Measurements from ENCODE around the gene ARFGAP1. TPM values are rescaled to one million over a fixed set of nuclear protein-coding genes. Genes with fewer than 3 reads are reported as not detected.
A peak's percentile ranks its signal among the peaks of the same experiment; 100 is the strongest.

ARFGAP1 gene
- total and polyA plus RNA-seq, 2 of the 8 experiments (the other 6 are each of a cell fraction or from before 2014, with no cell fraction given) = 93.7 to 100 TPM

- no peaks in the 10 kb centered on the region for H4K20me1 ChIP-seq (replicated peaks in 1 of 2; ENCODE audit: control insufficient read depth in 1 of 2, insufficient read depth in 2 of 2, low read length in 2 of 2)
- no peak overlapping the region for H2BK120ac ChIP-seq (replicated peaks; ENCODE audit: low read depth, low read length)
- H3K14ac ChIP-seq (ENCODE audit: insufficient read length) = no peak overlapping the region
- H3K23me2 ChIP-seq (ENCODE audit: low read depth, low read length) = no peaks in the 10 kb centered on the region
- WGBS, 2 experiments (ENCODE audit: extremely low coverage in 1 of 2, insufficient coverage in 1 of 2, insufficient read length in 1 of 2, insufficient replicate concordance in 2 of 2, low coverage in 1 of 2, low lambda C conversion rate in 2 of 2, missing lambda C conversion rate in 1 of 2) = 92% methylated on average over 21 of the region's 25 CpGs; no CpG with 5 or more reads in 1 of the 2 experiments
- H3K18ac ChIP-seq (ENCODE audit: extremely low read depth, low read length) = no peak overlapping the region
- H3K79me2 ChIP-seq (ENCODE audit: control insufficient read depth in 1 of 2, insufficient read depth in 2 of 2, low read length in 2 of 2) = no peaks in the 10 kb centered on the region
- H3K4me3 ChIP-seq (ENCODE audit: extremely low read depth in 1 of 4, insufficient read depth in 2 of 4, low read depth in 3 of 4, low read length in 4 of 4) = no peak overlapping the region
- no peak overlapping the region for H3K4me2 ChIP-seq (ENCODE audit: insufficient read depth in 1 of 2, low read depth in 2 of 2, low read length in 2 of 2)
- DNase-seq (ENCODE audit: low read depth in 1 of 2, low spot score in 2 of 2) = no peak
- H2BK20ac ChIP-seq (ENCODE audit: low read length) = no peak overlapping the region
- no peaks in the 10 kb centered on the region for H3K9me3 ChIP-seq (ENCODE audit: insufficient read depth in 2 of 2, low read depth in 1 of 2, low read length in 1 of 2)
- peak overlapping the region; percentile 42 for H4K91ac ChIP-seq (replicated peaks; ENCODE audit: insufficient read length, low read length)
- no peaks in the 10 kb centered on the region; a peak in 2 of 7 replicates for H3K27me3 ChIP-seq (replicated peaks in 1 of 4; ENCODE audit: control insufficient read depth in 3 of 4, extremely low read depth in 1 of 4, insufficient read depth in 3 of 4, low read length in 3 of 4)
- no peak overlapping the region for H2BK12ac ChIP-seq (ENCODE audit: low read depth, low read length)
- no peak overlapping the region; the same call in 1 of the 2 replicates for H2BK5ac ChIP-seq (ENCODE audit: low read depth, low read length)
- H2AFZ ChIP-seq (ENCODE audit: low read length) = no peak overlapping the region
- H3K56ac ChIP-seq (replicated peaks; ENCODE audit: insufficient read length, low read depth, low read length) = no peak overlapping the region
- no peak overlapping the region for H4K5ac ChIP-seq (ENCODE audit: insufficient read length, low read depth, low read length)
- ChIA-PET POLR2A (ENCODE audit: partially characterized antibody) (interaction anchor here (1.2 kb wide), 1 partner anchor 9 kb away, joined by 4 read pairs; no protein-coding TSS in a partner anchor), CTCF (ENCODE audit: partially characterized antibody) (interaction anchor here (0.6 to 7.0 kb wide), 9 partner anchors 9 to 639 kb away, joined by 3 to 103 read pairs (median 4); no protein-coding TSS in a partner anchor)
- H3K23ac ChIP-seq (ENCODE audit: insufficient read length) = no peak overlapping the region
- no peak for FAIRE-seq
- no peak overlapping the region for H2AK5ac ChIP-seq (ENCODE audit: low read depth, low read length)
- H3K9ac ChIP-seq (replicated peaks in 1 of 4; ENCODE audit: extremely low read depth in 1 of 4, low read depth in 3 of 4, low read length in 3 of 4) = no peak overlapping the region
- no peaks in the 10 kb centered on the region for H3K36me3 ChIP-seq (ENCODE audit: control insufficient read depth in 2 of 4, insufficient read depth in 4 of 4, low read length in 3 of 4)
- H3K4me1 ChIP-seq (replicated peaks in 1 of 4; ENCODE audit: control insufficient read depth in 3 of 4, insufficient read depth in 4 of 4, low read length in 3 of 4) = peaks cover 0 to 20% (median 12%) of the 10 kb centered on the region in 4 experiments; a peak in 4 of 7 replicates
- no peaks in the 10 kb centered on the region for H3K79me1 ChIP-seq (ENCODE audit: low read depth, low read length)
- no peak overlapping the region for H2BK15ac ChIP-seq (ENCODE audit: low read length)
- TF ChIP-seq TAF7 (optimal IDR thresholded peaks at IDR 0.05; ENCODE audit: borderline replicate concordance, low read depth, low read length) = no peak
- TF ChIP-seq GTF2F1 (IDR thresholded peaks at IDR 0.05; ENCODE audit: borderline replicate concordance, low read depth, low read length) = no peak
- TF ChIP-seq BCL11A (IDR thresholded peaks at IDR 0.05; ENCODE audit: low read depth in 2 of 2, low read length in 2 of 2) = no peak
- TF ChIP-seq CHD2 (IDR thresholded peaks at IDR 0.05; ENCODE audit: low read length) = no peak
- no peak for TF ChIP-seq ATF3 (IDR thresholded peaks at IDR 0.05; ENCODE audit: insufficient read depth, low read depth, low read length)
- TF ChIP-seq USF2 (IDR thresholded peaks at IDR 0.05; ENCODE audit: low read length) = no peak
- TF ChIP-seq KDM5A (IDR thresholded peaks at IDR 0.05; ENCODE audit: low read length) = no peak
- no peak for TF ChIP-seq SIX5 (IDR thresholded peaks at IDR 0.05; ENCODE audit: low read depth, low read length)
- TF ChIP-seq SIN3A (conservative IDR thresholded peaks at IDR 0.05 in 1 of 2, IDR thresholded peaks at IDR 0.05 in 1 of 2; ENCODE audit: low read depth in 1 of 2, low read length in 2 of 2) = no peak
- TF ChIP-seq RFX5 (IDR thresholded peaks at IDR 0.05; ENCODE audit: borderline replicate concordance, low read depth, low read length) = no peak
- H4K8ac ChIP-seq (ENCODE audit: extremely low read depth, insufficient read depth, low read length) = no peak overlapping the region
- no peak overlapping the region for H3K27ac ChIP-seq (ENCODE audit: low read depth, low read length)
- H3K4ac ChIP-seq (replicated peaks; ENCODE audit: insufficient read length, low read depth, low read length) = no peak overlapping the region
Observed at GRCh38 chr20:63243604-63244247, 28.9 kb upstream of the ARFGAP1 start.
